ENCODE measurements around the gene TBC1D22A. TPM values are rescaled to one million over a fixed set of nuclear protein-coding genes. Genes with fewer than 3 reads are reported as not detected.

TBC1D22A gene
- polyA plus RNA-seq, 1 experiment = 19.8 TPM

DNA sequence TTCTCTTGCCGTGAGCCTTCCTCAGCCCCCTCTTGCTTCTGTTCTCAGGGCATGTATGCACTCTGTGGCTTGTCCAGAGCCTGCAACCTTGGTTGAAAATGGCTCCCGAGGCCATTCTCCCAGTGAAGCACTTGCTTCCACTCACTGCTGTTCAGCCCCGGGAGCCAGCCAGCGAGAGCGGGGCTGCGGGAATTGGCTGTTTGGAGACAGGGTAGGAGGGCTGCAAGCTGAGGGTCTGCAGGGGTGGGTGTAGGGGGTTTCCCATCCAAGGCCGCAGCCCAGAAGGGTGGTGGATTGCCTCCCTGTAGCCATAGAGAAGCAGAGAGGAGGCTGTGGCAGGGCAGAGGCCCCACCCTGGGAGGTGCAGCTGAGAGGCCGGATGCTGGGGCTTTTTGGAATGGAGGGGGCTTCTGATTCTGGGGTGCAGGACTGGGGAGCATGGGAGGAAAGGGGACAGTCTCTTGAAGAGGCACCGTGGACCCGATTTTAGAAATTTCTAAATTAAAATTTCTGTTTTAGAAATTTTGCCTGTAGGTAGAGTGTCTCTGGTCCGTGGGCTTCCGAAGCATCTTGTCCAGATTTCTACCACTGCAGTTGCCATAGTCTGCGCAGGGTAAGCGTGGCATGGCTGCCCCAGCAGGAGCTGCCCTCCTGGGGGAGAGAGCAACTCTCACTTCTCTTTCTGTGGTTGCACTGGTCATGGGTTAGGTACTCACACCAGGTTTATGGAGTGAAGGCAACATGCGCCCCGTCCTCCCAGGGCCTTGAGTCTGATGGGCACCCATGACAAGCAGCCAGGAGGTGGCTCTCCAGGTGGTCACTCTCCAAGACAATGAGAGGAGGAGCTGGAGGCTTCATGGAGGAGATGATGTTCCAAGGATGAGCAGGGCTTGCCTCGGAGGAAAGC lies 100.2 kb downstream of the TBC1D22A start:
- H3K9me3 ChIP-seq (ENCODE audit: control insufficient read depth, insufficient read depth, low read length) = peaks cover 15% of the 10 kb centered on the region
- H3K27ac ChIP-seq (ENCODE audit: low read depth, low read length) = no peak overlapping the region
- no peak for TF ChIP-seq CTCF (IDR thresholded peaks at IDR 0.05; ENCODE audit: low read depth, low read length)
- no peaks in the 10 kb centered on the region for H3K27me3 ChIP-seq (ENCODE audit: control insufficient read depth, insufficient read depth, low read length)
- H3K4me3 ChIP-seq (ENCODE audit: low read depth, low read length) = no peak overlapping the region
- POLR2A ChIA-PET = no interaction called here
- CTCF ChIA-PET = interaction anchor here (0.6 to 1.1 kb wide), 2 partner anchors 17 to 119 kb away, joined by 4 to 5 read pairs; no protein-coding TSS in a partner anchor
- DNase-seq (ENCODE audit: low read depth, low spot score) = no peak

GRCh38 chr22:46863794-46864193 lies 101.3 kb downstream of the TBC1D22A start:
- ChIA-PET CTCF (interaction anchor here (1.1 kb wide), 1 partner anchor 18 kb away, joined by 4 read pairs; no protein-coding TSS in a partner anchor), POLR2A (no interaction called here)

DNA sequence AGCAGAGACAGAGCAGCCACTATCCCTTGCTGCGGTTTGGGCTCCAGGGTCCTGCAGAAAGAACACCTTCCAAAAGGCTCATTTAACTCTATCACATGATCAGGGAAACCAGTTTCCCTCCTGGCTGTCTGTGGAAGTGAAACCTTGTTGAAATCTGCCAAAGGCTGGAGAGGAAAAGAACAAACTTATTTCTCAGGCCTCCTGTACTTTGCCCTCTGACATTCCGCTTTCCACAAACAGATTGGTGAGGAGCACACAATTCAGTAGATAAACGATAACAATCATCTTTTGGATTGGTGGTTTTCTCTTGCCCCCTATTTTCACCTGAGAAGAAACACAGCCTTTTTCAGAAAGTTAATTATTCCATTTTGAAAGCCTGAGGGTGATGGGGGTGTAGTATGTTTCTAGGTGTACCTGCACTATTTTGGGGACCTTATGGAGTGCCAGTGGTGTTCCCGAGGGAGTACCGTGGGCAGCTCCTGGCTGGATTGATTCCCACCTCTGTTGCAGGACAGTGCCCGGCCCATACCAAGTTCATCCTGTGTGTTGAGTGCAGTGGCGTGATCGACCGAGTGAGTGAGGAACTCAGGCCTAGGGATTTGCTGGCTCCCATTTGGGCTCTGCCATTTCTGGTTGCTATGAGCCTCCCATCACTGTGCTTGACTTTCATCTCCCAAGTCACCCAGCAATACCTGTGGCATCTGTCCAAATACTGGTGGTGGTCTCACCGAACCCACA lies 102.0 kb downstream of the TBC1D22A start:
- no peak overlapping the region for H3K27ac ChIP-seq (ENCODE audit: low read depth, low read length)
- POLR2A ChIA-PET = no interaction called here

More at GRCh38 chr22:46863794-46864193, 101.3 kb downstream of the TBC1D22A start:
- Histone ChIP-seq H3K9me3 (ENCODE audit: control insufficient read depth, insufficient read depth, low read length) (peaks cover 7% of the 10 kb centered on the region), H3K27ac (ENCODE audit: low read depth, low read length) (no peak overlapping the region), H3K4me3 (ENCODE audit: low read depth, low read length) (no peak overlapping the region), H3K27me3 (ENCODE audit: control insufficient read depth, insufficient read depth, low read length) (no peaks in the 10 kb centered on the region)
- TF ChIP-seq CTCF (IDR thresholded peaks at IDR 0.05; ENCODE audit: low read depth, low read length) = no peak
- no peak for DNase-seq (ENCODE audit: low read depth, low spot score)

GRCh38 chr22:46865052-46865434 lies 102.6 kb downstream of the TBC1D22A start:
- POLR2A ChIA-PET = no interaction called here

More for the DNA sequence above, 102.0 kb downstream of the TBC1D22A start:
- CTCF ChIA-PET = no interaction called here
- H3K27me3 ChIP-seq (ENCODE audit: control insufficient read depth, insufficient read depth, low read length) = no peaks in the 10 kb centered on the region
- no peak overlapping the region for H3K4me3 ChIP-seq (ENCODE audit: low read depth, low read length)
- DNase-seq (ENCODE audit: low read depth, low spot score) = no peak
- H3K9me3 ChIP-seq (ENCODE audit: control insufficient read depth, insufficient read depth, low read length) = peaks cover 6% of the 10 kb centered on the region
- no peak for TF ChIP-seq CTCF (IDR thresholded peaks at IDR 0.05; ENCODE audit: low read depth, low read length)

More at GRCh38 chr22:46865052-46865434, 102.6 kb downstream of the TBC1D22A start:
- CTCF ChIA-PET = no interaction called here
- DNase-seq (ENCODE audit: low read depth, low spot score) = no peak
- no peak for TF ChIP-seq CTCF (IDR thresholded peaks at IDR 0.05; ENCODE audit: low read depth, low read length)
- no peaks in the 10 kb centered on the region for H3K27me3 ChIP-seq (ENCODE audit: control insufficient read depth, insufficient read depth, low read length)
- H3K4me3 ChIP-seq (ENCODE audit: low read depth, low read length) = no peak overlapping the region
- no peak overlapping the region for H3K27ac ChIP-seq (ENCODE audit: low read depth, low read length)
- peaks cover 6% of the 10 kb centered on the region for H3K9me3 ChIP-seq (ENCODE audit: control insufficient read depth, insufficient read depth, low read length)

Measured in AG04450 (cell line).